ENCODE data around the gene ALDH3A2.

ALDH3A2 gene

DNA sequence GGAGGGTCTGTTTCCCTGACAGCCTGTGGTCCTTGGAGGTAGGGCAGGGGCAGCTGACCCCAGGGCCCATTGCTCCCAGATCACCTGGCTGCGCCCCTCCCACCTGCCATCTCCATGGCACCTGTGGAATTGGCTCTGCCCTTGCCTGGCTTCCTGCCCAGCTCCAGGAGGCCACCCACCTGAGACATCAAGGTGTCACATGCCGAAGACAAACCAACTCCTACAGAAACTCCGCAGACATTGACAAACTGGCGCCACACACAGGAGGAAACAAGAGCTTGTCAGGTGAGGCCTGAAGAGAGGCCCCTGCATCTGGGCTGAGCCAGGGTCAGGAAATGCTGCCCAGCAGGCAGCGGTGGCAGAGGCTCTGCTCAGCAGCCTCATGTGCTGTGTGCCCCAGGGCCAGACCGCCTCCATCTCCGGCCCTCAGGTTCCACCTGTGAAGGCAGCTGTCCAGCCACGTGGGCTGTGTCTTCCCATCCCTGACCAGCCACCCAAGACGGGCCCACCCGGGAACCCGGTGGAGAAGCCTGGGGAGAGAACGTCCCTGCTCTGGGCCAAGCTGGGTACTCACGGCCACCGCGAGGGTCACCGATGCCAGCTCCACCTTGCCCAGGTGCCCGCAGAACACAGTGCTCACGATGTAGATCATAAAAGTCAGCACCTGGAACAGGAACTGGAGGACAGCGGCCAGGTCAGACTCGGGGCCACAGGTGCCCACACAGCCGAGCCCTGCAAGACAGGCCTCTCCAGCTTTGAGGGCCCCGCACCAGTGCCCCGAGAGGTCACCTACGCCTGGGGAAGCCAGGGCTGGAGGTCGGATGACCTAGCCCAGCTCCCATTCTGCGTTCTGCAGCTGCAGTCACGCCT, 66.2 kb downstream of the ALDH3A2 start:
- DNase-seq (ENCODE audit: low read depth in 2 of 2) = no peak

DNA sequence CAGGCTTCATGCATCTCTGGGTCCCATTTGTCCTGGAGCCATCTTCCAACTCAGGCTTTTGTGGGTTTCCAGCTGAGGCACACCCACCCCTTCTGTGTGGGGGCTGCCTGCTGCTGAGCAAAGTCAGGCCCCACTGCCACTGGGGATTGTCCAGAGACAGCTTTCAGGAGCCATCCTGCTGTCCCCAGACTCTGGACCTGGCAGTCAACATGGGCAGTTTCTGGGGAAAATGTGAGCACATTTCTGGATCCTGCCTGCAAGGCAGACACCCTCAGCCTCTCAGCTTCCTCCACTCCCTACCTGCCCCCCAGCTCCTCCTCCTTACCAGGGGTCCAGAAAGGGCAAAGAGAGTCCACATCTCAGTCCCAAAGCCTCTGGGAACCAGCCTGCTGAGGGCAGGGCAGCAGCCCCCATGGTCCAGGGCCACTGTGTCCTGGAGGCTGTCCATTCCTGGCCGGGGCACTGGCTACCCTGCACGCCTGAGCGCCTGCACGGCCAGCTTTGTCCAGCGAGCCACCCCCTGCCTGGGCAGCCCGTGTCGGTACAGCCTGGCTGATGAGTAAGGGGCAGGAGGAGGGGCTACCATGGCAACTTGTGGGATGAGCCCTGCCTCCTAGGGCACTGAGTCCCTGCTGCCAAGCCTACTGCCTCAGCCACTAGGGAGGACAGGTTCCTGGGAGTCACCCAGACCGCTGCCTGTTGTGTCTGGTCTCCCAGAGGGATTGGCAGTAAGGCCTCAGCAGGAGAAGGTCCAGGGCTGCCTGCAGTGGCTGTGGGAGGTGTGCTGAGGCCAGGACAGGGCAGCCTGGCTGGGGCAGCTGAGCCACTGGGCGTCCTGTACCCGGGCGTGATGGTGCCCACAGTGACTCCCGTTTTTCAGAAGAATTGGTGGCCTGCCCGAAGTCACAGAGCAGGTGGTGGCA, 67.8 kb downstream of the ALDH3A2 start, which contains the start of gene SLC47A2:
Gene SLC47A2 (minus strand): TSS at position 477 of the 923 bp plus-strand sequence. CDS start 29 bp downstream, at position 448.
- no peak for DNase-seq (ENCODE audit: low read depth in 2 of 2)

DNA sequence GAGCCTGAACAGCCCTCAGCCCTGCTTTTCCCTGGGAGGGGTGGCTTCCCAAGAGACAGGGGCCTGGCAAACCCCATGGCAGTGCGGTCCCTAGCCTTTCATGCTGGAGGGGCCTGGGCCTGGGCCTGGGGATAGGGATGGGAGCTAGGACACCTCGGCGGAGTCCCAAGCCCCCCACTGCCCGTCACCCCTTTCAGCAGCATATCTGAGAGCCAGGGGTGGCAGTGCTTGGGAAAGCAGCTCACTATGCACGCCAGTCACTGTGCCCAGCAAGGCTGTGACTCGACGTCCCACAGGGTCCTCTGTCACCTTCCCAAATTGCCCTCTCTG, 68.4 kb downstream of the ALDH3A2 start:
- no peak for DNase-seq (ENCODE audit: low read depth in 2 of 2)

DNA sequence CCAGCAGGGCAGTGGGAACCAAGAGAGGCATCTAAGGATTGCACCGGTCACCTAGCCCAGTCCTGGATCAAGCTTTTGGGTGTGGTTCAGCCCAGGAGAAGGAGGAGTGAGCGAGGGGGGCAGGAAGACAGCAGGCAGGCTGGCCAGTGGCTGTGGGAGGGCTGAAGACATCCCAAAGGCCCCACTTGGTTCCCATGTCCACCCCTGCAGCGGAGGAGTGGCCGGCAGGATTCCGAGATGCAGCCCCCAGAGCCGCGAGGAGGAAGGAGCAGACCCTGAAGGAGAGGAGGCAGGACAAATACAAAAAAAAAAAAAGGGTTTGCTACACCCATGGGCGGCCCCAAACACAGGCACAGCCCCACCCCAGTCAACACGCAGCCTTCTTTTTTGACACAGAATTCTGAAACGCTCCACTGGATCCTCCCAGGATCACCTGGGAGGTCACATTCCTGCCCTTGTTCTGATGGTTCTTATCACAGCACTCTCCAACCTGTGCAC, 68.9 kb downstream of the ALDH3A2 start:
- DNase-seq (ENCODE audit: low read depth in 2 of 2) = no peak

DNA sequence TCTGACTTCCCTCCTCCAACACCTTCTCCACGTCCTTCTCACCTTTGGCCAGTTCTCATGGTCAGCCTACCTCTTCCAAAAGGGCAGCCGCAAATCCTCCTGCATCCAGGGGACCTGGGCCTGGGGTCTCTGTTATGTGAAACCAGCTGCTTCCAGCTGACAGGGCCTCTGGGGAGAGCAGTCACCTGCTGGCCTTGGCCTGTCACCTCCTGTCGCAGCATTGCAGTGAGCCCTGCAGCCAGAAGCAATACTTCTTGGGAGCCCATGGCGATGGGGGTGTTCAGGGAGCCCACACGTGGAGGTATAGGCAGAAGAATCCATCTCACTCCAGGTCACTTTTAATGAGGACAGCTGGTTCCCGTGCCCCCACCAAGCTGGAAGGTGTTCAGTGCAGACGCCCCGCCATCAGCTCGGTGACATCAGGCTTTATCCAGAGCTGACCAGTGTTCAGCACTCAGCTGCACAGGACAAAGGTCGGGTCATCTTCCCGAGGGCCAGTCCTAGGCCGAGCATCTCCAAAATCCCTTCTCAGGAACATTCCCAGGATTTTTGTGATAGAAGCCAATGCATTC, 69.6 kb downstream of the ALDH3A2 start:
- no peak for DNase-seq (ENCODE audit: low read depth in 2 of 2)

DNA sequence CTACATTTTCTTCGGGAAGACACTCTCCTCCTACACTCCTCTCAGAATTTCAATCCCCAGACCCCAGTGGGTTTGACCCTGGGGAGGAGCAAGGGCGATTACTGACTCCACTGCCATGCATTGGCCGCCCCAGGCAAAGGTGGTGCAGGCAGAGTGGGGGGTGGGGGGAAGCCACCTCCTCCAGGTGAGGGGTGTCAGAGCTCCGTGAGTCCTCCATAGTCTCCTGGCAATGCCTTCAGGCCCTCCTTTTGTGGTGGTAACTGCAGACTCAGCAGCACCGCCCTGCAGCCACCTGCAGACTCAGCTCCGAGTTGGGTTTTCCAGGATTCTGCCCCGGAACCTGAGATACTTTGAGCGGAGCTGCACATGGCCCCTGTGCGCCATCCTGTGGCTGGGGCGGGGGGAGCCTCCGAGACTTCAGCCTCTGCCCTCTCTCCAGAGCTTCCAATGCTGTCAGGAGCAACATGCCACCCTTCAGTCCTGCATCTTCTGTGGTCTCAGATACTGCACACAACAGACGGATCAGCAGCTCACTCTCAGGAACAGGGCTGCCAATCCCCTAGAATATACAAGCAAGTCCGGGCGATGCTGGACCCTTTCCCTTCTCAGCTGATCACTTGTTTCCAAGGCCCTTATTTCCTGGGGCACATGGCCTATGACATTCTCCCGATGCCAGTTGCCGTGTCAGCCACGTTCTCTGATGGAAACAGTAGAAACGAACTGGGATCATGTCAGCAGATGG, 70.2 kb downstream of the ALDH3A2 start:
- no peak for DNase-seq (ENCODE audit: low read depth in 2 of 2)

DNA sequence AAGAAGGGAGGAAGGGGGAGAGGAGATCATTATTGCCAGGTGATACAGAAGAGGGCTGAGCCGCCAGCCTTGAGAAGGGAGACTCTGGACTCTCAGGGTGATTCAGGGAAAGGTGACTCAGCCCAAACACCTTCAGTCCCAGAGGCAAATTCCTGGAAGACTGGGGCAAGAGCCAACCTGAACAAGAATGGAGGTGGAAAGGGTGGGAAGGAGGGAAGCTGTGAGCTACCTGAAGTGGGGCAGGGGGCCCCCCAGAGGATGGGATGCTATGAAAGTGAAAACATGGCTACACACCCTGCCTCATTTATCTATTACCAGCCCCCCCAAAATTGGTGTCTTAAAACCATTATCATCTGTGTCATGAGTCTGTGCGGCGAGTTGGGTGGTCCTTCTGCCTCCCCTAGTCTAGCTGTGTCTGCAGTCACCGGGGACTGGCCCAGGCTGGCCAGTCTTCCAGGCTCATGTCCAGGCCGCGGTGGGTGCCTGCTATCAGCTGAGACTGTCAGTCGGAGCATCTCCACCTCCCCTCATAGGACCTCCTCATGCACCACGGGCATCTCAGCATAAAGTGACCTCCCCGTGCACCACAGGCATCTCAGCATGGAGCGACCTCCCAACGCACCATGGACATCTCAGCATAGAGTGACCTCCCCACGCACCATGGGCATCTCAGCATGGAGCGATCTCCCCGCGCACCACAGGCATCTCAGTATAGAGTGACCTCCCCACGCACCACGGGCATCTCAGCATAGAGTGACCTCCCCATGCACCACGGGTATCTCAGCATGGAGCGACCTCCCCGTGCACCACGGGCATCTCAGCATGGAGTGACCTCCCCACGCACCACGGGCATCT, 71.0 kb downstream of the ALDH3A2 start:
- DNase-seq (ENCODE audit: low read depth in 2 of 2) = no peak

DNA sequence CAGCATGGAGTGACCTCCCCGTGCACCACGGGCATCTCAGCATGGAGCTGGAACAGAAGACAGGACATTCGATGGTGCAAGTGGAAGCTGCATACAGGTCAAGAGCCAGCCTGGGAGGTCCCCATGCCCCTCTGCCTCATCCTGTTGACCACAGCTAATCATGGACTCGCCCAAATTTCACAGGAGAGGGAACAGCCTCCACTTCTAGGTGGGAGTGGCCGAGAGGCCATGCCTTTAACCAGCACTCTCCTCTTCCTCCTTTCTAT, 71.6 kb downstream of the ALDH3A2 start:
- no peak for DNase-seq (ENCODE audit: low read depth in 2 of 2)

DNA sequence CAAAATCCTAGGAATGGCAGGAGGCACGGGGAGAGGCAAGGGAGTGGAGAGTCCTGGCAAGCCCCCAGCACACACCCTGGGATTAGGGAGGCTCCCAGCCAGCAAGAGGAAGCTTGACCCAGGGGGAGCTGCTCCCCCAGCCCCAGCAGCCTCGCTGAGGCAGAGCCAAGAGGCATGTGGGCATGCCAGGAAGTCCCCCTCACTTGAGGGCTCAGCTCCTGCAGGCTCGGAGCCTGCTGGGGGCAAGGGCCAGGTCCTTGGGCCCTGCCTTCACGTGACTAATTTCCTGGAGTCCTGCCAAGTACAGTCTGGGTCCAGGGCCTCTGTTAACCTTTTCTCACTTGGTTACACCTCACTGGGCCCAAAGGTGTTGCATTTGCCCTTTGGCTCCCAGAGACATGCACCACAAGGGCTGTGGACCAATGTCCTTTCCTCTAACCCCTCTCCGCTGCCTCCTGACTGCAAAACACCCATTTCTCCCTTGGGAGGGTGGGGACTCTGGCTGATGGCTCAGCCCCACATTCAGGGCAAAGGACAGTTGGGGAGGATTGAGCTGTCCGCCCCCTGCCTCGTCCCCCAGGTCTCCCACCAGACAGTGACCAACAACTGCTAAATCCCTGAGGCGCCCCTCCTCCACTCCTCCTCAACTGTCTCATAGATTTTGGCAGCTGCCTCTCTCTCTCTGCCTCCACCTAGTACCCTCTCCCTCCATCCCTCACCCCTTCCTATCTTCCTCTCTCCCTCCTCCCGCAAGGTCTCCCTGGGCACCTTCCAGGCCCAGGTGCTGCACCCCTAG, 72.3 kb downstream of the ALDH3A2 start:
- no peak for DNase-seq (ENCODE audit: low read depth in 2 of 2)

DNA sequence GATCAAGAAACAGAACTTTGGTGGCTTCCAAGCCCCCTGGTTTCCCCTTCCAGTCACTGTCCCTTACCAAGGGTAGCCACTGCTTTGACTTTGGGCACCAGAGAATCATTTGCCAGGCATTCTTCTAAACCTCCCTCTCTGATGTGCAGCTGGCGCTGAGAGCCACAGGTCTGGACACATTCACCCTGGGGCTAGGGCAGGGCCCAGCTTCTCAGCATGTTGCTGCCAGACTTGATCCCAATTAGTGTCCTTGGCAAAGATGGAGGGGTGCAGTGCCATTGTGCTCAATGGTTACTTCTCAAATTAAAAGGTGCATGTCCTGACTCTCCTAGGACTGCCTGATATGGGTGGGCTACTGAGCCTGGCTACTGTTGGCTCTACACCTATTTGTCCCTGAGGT, 75.4 kb downstream of the ALDH3A2 start:
- DNase-seq (ENCODE audit: low read depth in 2 of 2) = no peak

DNA sequence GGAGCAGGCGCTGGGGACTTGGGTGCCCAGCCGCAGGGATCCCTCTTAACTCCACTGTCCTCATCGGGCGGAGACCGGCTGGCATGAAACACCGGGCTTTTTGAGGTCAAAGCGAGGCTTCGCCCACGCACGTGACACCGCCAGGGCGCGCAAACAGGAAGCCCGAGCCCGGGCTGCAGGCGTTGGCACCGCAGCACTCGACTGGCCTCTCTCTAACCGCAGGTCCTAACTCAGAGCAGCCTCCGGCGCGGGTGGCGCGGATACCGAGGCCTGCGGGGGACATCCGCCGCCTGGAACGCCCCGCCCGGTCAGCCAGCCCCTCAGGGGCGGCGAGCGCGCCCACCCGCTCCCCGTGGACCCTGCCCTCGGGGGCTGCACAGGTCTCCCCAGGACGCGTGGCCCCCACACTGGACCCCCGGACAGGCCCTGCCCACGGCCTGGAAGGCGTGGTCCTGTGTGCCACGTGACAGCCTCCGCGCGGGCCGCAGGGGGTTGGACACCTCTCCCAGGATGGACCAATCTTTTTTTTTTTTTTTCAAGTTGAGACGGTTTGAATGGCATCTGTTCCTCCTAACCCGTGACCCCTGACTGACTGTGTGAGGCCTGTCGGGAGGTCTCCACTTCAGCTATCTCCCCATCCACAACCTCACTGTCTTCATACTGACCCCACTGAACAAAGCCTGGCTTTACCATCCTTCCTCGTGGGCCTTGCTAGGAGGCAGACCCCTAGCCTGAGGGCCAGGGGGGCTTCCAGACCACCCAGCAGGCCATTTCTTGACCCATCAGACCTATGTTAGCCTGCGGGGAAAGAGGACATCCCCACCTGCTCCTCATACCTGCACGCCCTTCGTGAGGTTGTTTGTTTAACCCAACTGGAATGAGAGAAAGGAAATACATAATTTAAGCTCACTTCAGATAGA, 76.2 kb downstream of the ALDH3A2 start:
- DNase-seq (ENCODE audit: low read depth in 2 of 2) = peak in 1 of 2 experiments; percentile 43

DNA sequence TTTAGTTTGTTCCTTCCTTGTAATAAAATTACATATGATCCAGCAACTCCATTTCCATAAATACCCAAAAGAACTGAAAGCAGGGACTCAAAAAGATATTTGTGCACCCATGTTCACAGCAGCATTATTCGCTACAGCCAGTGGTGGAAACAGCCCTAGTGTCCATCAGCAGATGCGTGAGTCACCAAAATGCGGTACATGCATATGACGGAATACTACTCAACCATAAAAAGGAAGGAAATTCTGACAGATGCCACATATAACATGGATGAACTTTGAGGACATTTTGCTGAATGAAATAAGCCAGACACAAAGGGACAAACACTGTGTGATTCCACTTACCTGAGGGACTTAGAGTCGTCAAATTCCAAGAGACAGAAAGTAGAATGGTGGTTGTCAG, 76.9 kb downstream of the ALDH3A2 start:
- no peak for DNase-seq (ENCODE audit: low read depth in 2 of 2)

DNA sequence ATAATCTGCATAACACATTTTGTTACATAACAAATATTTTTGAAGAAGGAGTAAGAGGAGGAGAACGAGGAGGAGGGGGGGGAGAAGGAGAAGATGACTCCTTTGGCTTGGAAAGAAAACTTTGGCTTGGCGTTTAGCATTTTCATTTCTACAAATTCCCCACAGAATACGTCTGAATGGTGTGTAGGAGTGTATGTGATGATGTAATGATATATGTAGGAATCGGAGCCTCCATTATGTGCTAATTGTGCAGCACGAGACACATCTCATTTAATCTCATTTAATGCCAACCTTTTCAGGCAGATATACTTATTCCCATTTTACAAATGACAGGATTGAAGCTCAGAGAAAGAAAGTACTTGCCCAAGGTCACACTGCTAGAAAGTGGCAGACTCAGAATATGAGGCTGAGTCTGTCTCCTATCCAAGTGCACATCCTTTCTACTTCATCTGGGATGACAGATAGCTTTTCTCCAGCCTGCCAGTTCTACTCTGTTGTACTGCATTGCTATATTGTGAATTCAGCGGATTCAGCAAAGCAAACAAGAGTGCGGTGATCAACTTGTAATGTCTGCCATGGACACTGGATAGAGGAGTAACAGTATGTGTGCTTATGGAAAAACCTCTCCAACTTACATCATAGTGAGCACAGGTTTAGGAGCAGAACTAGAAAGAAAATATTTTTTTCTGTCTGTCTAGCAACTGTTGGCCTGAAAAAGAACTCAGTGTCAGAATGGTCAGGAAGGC, 78.3 kb downstream of the ALDH3A2 start:
- DNase-seq (ENCODE audit: low read depth in 2 of 2) = no peak
